Liver (tissue), 3 donors: Measurements from ENCODE around the gene FLOT2.

Source experiments
- ATF3 ChIP-seq: IDR thresholded peaks from 2 replicates; pipeline ENCODE4 v1.6.1; 2016; ENCODE audit warnings: antibody characterized with exemption
- FOXA2 ChIP-seq: IDR thresholded peaks from 2 replicates; pipeline ENCODE4 v1.6.1; 2016; ENCODE audit warnings: antibody characterized with exemption
- GABPA ChIP-seq, 2 donors: IDR thresholded peaks in 1 of 2; conservative IDR thresholded peaks in 1 of 2; 2 replicates each; pipeline ENCODE4 v1.6.1; 2016; ENCODE audit warnings: antibody characterized with exemption in 2 of 2, mild to moderate bottlenecking in 1 of 2, moderate library complexity in 1 of 2
- HNF4A ChIP-seq, 2 donors: conservative IDR thresholded peaks; 2 replicates each; pipeline ENCODE4 v1.6.1; 2016; ENCODE audit warnings: antibody characterized with exemption in 2 of 2, mild to moderate bottlenecking in 2 of 2
- JUND ChIP-seq, 2 donors: IDR thresholded peaks; 2 replicates each; pipeline ENCODE4 v1.6.1; 2016; ENCODE audit warnings: antibody characterized with exemption in 2 of 2
- RAD21 ChIP-seq, 2 donors: IDR thresholded peaks; 2 replicates each; pipeline ENCODE4 v1.6.1; 2016; ENCODE audit warnings: antibody characterized with exemption in 2 of 2, mild to moderate bottlenecking in 2 of 2
- REST ChIP-seq: IDR thresholded peaks from 2 replicates; pipeline ENCODE4 v1.6.1; 2016; ENCODE audit warnings: antibody characterized with exemption, mild to moderate bottlenecking
- RXRA ChIP-seq, 2 donors: IDR thresholded peaks; 2 replicates each; pipeline ENCODE4 v1.6.1; 2017 to 2018; ENCODE audit warnings: antibody characterized with exemption in 2 of 2, mild to moderate bottlenecking in 1 of 2
- SP1 ChIP-seq: IDR thresholded peaks from 2 replicates; pipeline ENCODE4 v1.6.1; 2018; ENCODE audit warnings: antibody characterized with exemption, mild to moderate bottlenecking
- TAF1 ChIP-seq: conservative IDR thresholded peaks from 2 replicates; pipeline ENCODE4 v1.6.1; 2016; ENCODE audit warnings: antibody characterized with exemption, mild to moderate bottlenecking
- YY1 ChIP-seq: IDR thresholded peaks from 2 replicates; pipeline ENCODE4 v1.6.1; 2016; ENCODE audit warnings: antibody characterized with exemption, mild to moderate bottlenecking
- TF ChIP-seq, protein P1 (sequence below): fragments of 150-350 bp; IDR thresholded peaks from 2 replicates; pipeline ENCODE4 v1.5.1; 2017; ENCODE audit warnings: improper control_type of control experiment, low read depth, low read length; ENCODE audit not compliant: missing input control
- TF ChIP-seq, protein P2 (sequence below): IDR thresholded peaks from 2 replicates; pipeline ENCODE4 v1.6.1; 2016; ENCODE audit warnings: antibody characterized with exemption
- donor health status: healthy.
- donor health status: healthy.

DNA sequence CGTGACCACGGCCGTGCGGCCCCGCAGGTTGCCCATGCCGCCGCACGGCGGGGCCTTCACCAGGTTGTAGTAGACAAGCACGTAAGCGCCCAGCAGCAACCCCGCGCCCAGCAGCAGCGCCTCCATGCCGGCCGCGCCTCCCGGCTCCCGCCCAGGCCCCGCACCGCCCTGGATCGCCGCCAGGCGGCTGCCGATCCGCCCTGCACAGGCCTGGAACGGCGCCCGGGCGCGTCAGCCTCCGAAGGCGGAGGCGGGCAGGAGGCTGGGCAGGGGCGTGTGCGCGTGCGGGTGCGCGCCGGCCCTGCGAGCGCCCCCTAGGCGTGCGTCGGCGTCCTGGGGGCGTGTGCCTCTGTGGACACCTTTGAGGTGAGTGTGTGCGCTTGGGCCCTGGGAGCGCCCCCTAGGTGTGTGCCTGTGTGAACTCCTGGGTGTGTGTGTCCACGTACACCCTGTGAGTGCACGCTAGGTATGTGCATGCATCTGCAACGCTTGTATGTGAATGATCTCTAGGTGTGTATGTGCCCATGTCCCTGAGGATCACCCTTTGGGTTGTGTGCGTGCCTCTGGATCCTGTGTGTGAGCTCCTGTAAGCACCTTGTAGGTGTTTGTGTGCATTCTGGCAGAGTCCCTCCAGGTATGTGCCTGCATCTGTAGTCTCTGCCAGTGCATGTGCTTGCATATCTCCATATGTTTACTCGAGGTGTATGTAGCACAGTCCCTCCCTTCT is 5.4 kb upstream of the FLOT2 start, which contains the start of gene DHRS13:
- TF ChIP-seq, protein P1, sequence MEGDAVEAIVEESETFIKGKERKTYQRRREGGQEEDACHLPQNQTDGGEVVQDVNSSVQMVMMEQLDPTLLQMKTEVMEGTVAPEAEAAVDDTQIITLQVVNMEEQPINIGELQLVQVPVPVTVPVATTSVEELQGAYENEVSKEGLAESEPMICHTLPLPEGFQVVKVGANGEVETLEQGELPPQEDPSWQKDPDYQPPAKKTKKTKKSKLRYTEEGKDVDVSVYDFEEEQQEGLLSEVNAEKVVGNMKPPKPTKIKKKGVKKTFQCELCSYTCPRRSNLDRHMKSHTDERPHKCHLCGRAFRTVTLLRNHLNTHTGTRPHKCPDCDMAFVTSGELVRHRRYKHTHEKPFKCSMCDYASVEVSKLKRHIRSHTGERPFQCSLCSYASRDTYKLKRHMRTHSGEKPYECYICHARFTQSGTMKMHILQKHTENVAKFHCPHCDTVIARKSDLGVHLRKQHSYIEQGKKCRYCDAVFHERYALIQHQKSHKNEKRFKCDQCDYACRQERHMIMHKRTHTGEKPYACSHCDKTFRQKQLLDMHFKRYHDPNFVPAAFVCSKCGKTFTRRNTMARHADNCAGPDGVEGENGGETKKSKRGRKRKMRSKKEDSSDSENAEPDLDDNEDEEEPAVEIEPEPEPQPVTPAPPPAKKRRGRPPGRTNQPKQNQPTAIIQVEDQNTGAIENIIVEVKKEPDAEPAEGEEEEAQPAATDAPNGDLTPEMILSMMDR: peak; percentile 82
- TF ChIP-seq REST: peak; percentile 14
- TF ChIP-seq JUND (IDR thresholded peaks at IDR 0.05): peak in 1 of 2 donors; percentile 86
- TF ChIP-seq ATF3: no peak
- TF ChIP-seq, protein P2, sequence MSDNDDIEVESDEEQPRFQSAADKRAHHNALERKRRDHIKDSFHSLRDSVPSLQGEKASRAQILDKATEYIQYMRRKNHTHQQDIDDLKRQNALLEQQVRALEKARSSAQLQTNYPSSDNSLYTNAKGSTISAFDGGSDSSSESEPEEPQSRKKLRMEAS: no peak
- TF ChIP-seq GABPA (IDR thresholded peaks at IDR 0.05 in 1 of 2, conservative IDR thresholded peaks at IDR 0.05 in 1 of 2): no peak
- TF ChIP-seq SP1: no peak
- no peak for TF ChIP-seq YY1
- peak; percentile 34 to 71 for TF ChIP-seq RAD21 (IDR thresholded peaks at IDR 0.05)
- TF ChIP-seq RXRA (IDR thresholded peaks at IDR 0.05): peak in 1 of 2 donors; percentile 58
- peak in 1 of 2 donors; percentile 24 for TF ChIP-seq HNF4A (conservative IDR thresholded peaks at IDR 0.05)
- TF ChIP-seq TAF1: no peak
- TF ChIP-seq FOXA2: no peak
